PC-9 (cell line): ENCODE measurements around the gene MED13L.

ENCODE experiments used
- EZH2 ChIP-seq: fragments of 200-600 bp; sonication (generic); IDR thresholded peaks from 2 replicates; pipeline ENCODE4 v1.8.0; 2017; ENCODE audit warnings: antibody characterized with exemption, low read depth
- TF ChIP-seq, protein P1 (sequence below): fragments of 200-600 bp; sonication (generic); conservative IDR thresholded peaks from 2 replicates; pipeline ENCODE4 v1.6.1; 2017; ENCODE audit warnings: mixed run types, antibody characterized with exemption, mild to moderate bottlenecking, moderate library complexity

DNA sequence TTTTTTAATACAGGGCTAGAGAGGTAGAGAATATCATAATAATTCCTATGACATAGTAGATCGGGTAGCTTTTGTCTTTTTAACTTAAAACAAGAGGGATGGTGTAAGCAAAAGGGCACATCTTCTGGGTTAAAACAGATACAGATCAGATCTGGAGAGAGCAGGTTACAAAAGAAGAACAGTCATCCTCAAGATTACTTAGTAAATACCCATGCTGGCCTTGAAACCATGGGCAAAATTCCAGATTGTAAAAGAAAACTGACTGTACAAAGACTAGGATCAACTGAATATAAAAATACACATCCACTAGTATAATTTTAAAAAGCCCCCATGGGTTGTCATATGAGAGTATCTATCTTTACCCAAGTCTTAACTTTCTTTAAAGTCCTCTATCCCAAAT lies 76.7 kb downstream of the MED13L start:
- TF ChIP-seq EZH2 = no peak
- TF ChIP-seq, protein P1, sequence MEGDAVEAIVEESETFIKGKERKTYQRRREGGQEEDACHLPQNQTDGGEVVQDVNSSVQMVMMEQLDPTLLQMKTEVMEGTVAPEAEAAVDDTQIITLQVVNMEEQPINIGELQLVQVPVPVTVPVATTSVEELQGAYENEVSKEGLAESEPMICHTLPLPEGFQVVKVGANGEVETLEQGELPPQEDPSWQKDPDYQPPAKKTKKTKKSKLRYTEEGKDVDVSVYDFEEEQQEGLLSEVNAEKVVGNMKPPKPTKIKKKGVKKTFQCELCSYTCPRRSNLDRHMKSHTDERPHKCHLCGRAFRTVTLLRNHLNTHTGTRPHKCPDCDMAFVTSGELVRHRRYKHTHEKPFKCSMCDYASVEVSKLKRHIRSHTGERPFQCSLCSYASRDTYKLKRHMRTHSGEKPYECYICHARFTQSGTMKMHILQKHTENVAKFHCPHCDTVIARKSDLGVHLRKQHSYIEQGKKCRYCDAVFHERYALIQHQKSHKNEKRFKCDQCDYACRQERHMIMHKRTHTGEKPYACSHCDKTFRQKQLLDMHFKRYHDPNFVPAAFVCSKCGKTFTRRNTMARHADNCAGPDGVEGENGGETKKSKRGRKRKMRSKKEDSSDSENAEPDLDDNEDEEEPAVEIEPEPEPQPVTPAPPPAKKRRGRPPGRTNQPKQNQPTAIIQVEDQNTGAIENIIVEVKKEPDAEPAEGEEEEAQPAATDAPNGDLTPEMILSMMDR = no peak
